GM12878 (cell line): Measurements from ENCODE around the gene CACNA2D4.

Source experiments
- E4F1 ChIP-seq: fragments of 450-650 bp; IDR thresholded peaks from 2 replicates; pipeline ENCODE4 v1.6.1; 2018; ENCODE audit warnings: borderline replicate concordance, mild to moderate bottlenecking; ENCODE audit not compliant: partially characterized antibody
- EP300 ChIP-seq, 2 experiments: fragments of 150-350 bp in 1 of 2; IDR thresholded peaks; 2 replicates each; pipeline ENCODE4 v1.6.1; 2011 to 2012; ENCODE audit warnings: low read depth in 2 of 2, low read length in 2 of 2, borderline replicate concordance in 1 of 2, improper control_type of control experiment in 1 of 2, inconsistent platforms in 1 of 2; ENCODE audit not compliant: control insufficient read depth in 1 of 2
- FOXK2 ChIP-seq: fragments of 450-650 bp; IDR thresholded peaks from 2 replicates; pipeline ENCODE4 v1.6.1; 2017; ENCODE audit warnings: mild to moderate bottlenecking, moderate library complexity
- HDAC6 ChIP-seq: fragments of 200-600 bp; sonication (generic); IDR thresholded peaks from one replicate; pipeline ENCODE4 v1.8.0; 2017; ENCODE audit warnings: antibody characterized with exemption; ENCODE audit not compliant: unreplicated experiment
- MTA3 ChIP-seq: IDR thresholded peaks from 2 replicates; pipeline ENCODE4 v1.6.1; 2012; ENCODE audit warnings: low read length, inconsistent platforms, borderline replicate concordance
- POLR2A ChIP-seq: IDR thresholded peaks from 2 replicates; pipeline ENCODE4 v1.6.1; 2011; ENCODE audit warnings: low read depth, mild to moderate bottlenecking, low read length
- POLR2AphosphoS5 ChIP-seq: IDR thresholded peaks from 2 replicates; pipeline ENCODE4 v1.6.1; 2011; ENCODE audit warnings: mild to moderate bottlenecking, low read length, inconsistent platforms
- RELA ChIP-seq: fragments of 450-650 bp; IDR thresholded peaks from 2 replicates; pipeline ENCODE4 v1.8.0; 2014; ENCODE audit warnings: borderline replicate concordance; ENCODE audit not compliant: partially characterized antibody
- RFX5 ChIP-seq: IDR thresholded peaks from 2 replicates; pipeline ENCODE4 v1.6.1; 2011; ENCODE audit warnings: low read depth, low read length, improper control_type of control experiment
- SP1 ChIP-seq: IDR thresholded peaks from one replicate; pipeline ENCODE4 v1.6.1; 2011; ENCODE audit warnings: low read depth, low read length

GRCh38 chr12:1839464-1839863 is 79.0 kb downstream of the CACNA2D4 start:
- TF ChIP-seq POLR2A (no peak), HDAC6 (no peak), SP1 (no peak), E4F1 (no peak), RELA (no peak), MTA3 (no peak), POLR2AphosphoS5 (no peak), RFX5 (no peak), FOXK2 (no peak), EP300 (IDR thresholded peaks at IDR 0.05; ENCODE audit: borderline replicate concordance in 1 of 2, control insufficient read depth in 1 of 2, low read depth in 2 of 2, low read length in 2 of 2) (no peak)
